ENCODE measurements around the gene PLD6.

PLD6 gene

DNA sequence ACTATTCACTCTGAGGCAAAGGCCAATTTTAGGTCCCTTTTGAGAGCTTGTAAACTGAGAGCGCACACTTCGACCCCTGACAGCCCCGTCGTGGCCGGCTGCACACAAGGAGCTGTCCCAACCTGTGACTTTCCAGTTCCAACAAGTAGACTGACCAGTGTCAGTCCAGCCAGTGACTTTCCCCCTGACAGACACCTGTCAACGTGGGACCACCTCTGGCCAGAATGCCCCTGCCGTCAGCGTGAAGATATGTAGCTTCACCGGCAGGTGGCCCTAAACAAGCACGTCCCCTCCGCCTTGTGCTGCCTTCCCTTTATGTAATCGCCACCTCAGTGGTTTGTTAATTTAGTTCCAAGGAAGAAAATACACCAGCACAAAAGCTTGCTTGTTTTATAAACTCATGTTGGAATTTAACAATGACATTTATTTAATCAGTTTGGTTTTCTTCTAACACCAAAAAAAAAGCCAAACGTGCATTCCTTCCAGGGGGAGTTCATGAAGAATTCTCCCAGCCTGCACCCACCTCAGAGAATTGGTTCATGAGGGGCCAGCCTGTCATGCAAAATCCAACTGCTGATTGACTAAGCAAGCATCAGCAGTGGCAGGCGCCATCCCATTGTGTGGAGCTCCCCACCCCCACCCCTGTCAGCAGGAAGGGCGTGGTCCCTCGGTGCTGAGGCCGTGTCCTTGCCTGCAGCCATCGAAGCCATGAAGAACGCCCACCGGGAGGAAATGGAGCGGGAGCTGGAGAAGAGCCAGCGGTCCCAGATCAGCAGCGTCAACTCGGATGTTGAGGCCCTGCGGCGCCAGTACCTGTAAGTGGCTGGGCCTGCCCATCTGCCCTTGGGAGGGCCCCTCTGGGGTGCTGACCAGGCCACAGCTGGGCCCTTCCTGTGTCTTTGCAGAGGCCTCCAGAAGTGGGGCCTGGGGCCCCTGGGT lies 33.9 kb downstream of the PLD6 start:
- TF ChIP-seq CTCF (IDR thresholded peaks at IDR 0.05; ENCODE audit: low read depth, low read length), result no peak
- no peaks in the 10 kb centered on the region for H3K27me3 ChIP-seq (ENCODE audit: insufficient read depth, low read depth, severe bottlenecking)
- no peak overlapping the region for H3K4me3 ChIP-seq (ENCODE audit: low read depth, low read length)
- no peak overlapping the region for H3K27ac ChIP-seq
- peaks cover 88% of the 10 kb centered on the region for H3K36me3 ChIP-seq
- DNase-seq, result no peak
- no peaks in the 10 kb centered on the region for H3K9me3 ChIP-seq (ENCODE audit: severe bottlenecking)

DNA sequence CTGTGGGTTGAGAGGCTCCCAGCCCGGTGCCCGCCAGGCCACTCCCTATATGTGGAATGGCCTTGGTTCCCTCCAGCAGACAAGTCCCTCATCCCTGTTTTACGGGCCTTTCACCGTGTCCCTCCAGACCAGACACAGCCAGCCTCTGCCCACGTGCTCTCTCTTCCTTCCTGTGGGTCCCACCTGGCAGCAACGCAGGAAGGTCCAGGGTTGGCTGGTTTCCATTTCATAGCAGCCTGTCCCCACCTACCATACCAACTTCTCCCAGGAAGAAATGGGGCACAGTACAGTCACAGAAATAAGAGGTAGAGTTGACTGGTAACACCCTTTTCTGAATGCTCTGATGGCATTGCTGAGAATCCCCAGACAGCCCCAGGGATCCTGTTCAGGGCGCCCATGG lies 34.9 kb downstream of the PLD6 start:
- H3K27me3 ChIP-seq (ENCODE audit: insufficient read depth, low read depth, severe bottlenecking), result no peaks in the 10 kb centered on the region
- no peak for TF ChIP-seq CTCF (IDR thresholded peaks at IDR 0.05; ENCODE audit: low read depth, low read length)
- no peak overlapping the region for H3K27ac ChIP-seq
- no peak overlapping the region for H3K4me3 ChIP-seq (ENCODE audit: low read depth, low read length)
- H3K36me3 ChIP-seq, result peaks cover 88% of the 10 kb centered on the region
- no peak for DNase-seq
- H3K9me3 ChIP-seq (ENCODE audit: severe bottlenecking), result no peaks in the 10 kb centered on the region

GRCh38 chr17:17170346-17170985 lies 35.7 kb downstream of the PLD6 start:
- no peak overlapping the region for H3K27ac ChIP-seq

GRCh38 chr17:17169396-17169795 lies 36.7 kb downstream of the PLD6 start:
- TF ChIP-seq CTCF (IDR thresholded peaks at IDR 0.05; ENCODE audit: low read depth, low read length), result no peak
- Histone ChIP-seq H3K27ac (no peak overlapping the region), H3K4me3 (ENCODE audit: low read depth, low read length) (no peak overlapping the region), H3K9me3 (ENCODE audit: severe bottlenecking) (no peaks in the 10 kb centered on the region), H3K36me3 (peaks cover 86% of the 10 kb centered on the region), H3K27me3 (ENCODE audit: insufficient read depth, low read depth, severe bottlenecking) (no peaks in the 10 kb centered on the region)
- DNase-seq, result no peak

More at GRCh38 chr17:17170346-17170985, 35.7 kb downstream of the PLD6 start:
- no peak for DNase-seq
- Histone ChIP-seq H3K9me3 (ENCODE audit: severe bottlenecking) (no peaks in the 10 kb centered on the region), H3K27me3 (ENCODE audit: insufficient read depth, low read depth, severe bottlenecking) (no peaks in the 10 kb centered on the region), H3K36me3 (peaks cover 87% of the 10 kb centered on the region), H3K4me3 (ENCODE audit: low read depth, low read length) (no peak overlapping the region)
- TF ChIP-seq CTCF (IDR thresholded peaks at IDR 0.05; ENCODE audit: low read depth, low read length), result no peak

DNA sequence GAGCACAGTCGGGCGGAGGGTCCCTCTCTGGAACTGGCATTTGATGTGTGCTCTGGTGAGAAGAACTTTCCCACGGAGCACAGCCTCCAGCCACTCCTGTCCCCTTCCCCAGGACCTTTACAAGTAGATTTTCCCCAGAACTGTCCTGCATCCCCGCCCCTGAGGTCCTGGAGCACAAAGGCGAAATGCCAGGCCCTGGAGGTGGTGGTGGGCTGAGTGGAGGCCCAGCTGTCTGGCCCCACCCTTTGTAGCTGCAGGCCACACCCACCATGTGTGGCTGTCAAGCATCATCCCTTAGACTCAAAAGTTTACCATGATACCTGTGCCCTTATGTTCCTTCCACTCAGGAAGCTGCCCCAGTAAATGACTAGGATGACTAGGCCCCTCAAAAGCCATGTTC lies 37.7 kb downstream of the PLD6 start:
- H3K36me3 ChIP-seq, result peaks cover 84% of the 10 kb centered on the region
- no peak overlapping the region for H3K27ac ChIP-seq
- no peak for DNase-seq
- no peak for TF ChIP-seq CTCF (IDR thresholded peaks at IDR 0.05; ENCODE audit: low read depth, low read length)
- H3K4me3 ChIP-seq (ENCODE audit: low read depth, low read length), result no peak overlapping the region
- no peaks in the 10 kb centered on the region for H3K27me3 ChIP-seq (ENCODE audit: insufficient read depth, low read depth, severe bottlenecking)
- no peaks in the 10 kb centered on the region for H3K9me3 ChIP-seq (ENCODE audit: severe bottlenecking)

Measured in WERI-Rb-1 (cell line).